ENCODE results near the gene NCOA7.

DNA sequence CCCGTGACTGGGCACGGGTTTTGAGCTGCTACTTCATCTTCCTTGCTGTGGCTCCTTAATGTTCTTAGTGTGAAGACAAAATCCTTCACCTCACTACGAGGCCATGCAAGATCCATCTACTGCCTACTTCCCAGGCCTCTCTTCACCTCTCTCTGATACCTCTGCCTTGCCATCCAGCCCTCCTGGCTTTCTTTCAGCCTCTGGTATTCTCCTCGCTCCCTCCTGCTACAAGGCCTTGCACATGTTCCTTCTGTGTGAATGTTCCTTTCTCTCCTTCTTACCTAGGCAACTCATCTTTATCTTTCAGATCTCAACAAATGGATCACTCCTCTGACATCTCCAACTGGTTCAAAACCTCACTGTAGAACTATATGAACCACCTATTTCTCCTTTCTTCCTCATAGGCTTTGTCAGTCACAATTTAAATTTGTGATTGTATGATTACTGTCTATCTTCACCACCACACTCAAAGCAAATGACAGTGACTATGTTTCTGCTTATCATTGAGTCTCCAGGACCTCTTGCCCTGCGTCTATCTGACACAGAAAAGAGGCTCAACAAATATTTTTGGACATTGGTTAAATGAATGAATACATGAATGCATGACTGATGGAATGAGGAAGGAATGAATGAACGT lies 21.5 kb upstream of the NCOA7 start:
- TF ChIP-seq TAF1 (IDR thresholded peaks at IDR 0.05; ENCODE audit: borderline replicate concordance, low read depth, low read length) (no peak), POLR2AphosphoS5 (IDR thresholded peaks at IDR 0.05; ENCODE audit: low read depth, low read length) (no peak)

Measured in GM12892 (cell line).